RKO (cell line): ENCODE measurements around the gene VSTM2B.
"Not testable (repeated sequence)": the region's sequence is repeated elsewhere in the genome, so short reads cannot be mapped to it uniquely, and the experiment has no call there.

Experiments used
- DNase-seq: peaks from one replicate; pipeline ENCODE4 v3.0.0-alpha.2; 2016; ENCODE audit warnings: low spot score

The VSTM2B gene

GRCh38 chr19:29545866-29546582 lies 20.2 kb downstream of the VSTM2B start:
- no peak for DNase-seq

- no peak for DNase-seq
Measured at GRCh38 chr19:29546583-29547190, 20.9 kb downstream of the VSTM2B start.

- no peak for DNase-seq
Measured at GRCh38 chr19:29547361-29547960, 21.7 kb downstream of the VSTM2B start.

GRCh38 chr19:29547981-29548380 lies 22.2 kb downstream of the VSTM2B start:
- no peak for DNase-seq

GRCh38 chr19:29548483-29549085 lies 22.8 kb downstream of the VSTM2B start:
- no peak for DNase-seq

GRCh38 chr19:29549105-29550070 lies 23.6 kb downstream of the VSTM2B start:
- DNase-seq = no peak

GRCh38 chr19:29550896-29551295 lies 25.1 kb downstream of the VSTM2B start:
- no peak for DNase-seq

GRCh38 chr19:29551774-29552173 lies 26.0 kb downstream of the VSTM2B start:
- no peak for DNase-seq

- no peak for DNase-seq
Measured at GRCh38 chr19:29552454-29553280, 26.9 kb downstream of the VSTM2B start.

- no peak for DNase-seq
Measured at GRCh38 chr19:29554149-29554548, 28.4 kb downstream of the VSTM2B start.

- DNase-seq = not testable (repeated sequence)
Measured at GRCh38 chr19:29559110-29559509, 33.3 kb downstream of the VSTM2B start.

GRCh38 chr19:29559743-29560142 lies 33.9 kb downstream of the VSTM2B start:
- no peak for DNase-seq

- no peak for DNase-seq
Measured at GRCh38 chr19:29560313-29561075, 34.7 kb downstream of the VSTM2B start.

- DNase-seq = no peak
Measured at GRCh38 chr19:29561601-29562000, 35.8 kb downstream of the VSTM2B start.

GRCh38 chr19:29562299-29563297 lies 36.8 kb downstream of the VSTM2B start:
- no peak for DNase-seq

GRCh38 chr19:29563486-29564101 lies 37.8 kb downstream of the VSTM2B start:
- DNase-seq = no peak

GRCh38 chr19:29564574-29565005 lies 38.8 kb downstream of the VSTM2B start:
- no peak for DNase-seq

- DNase-seq = no peak
Measured at GRCh38 chr19:29565171-29565570, 39.4 kb downstream of the VSTM2B start.
